Tibial nerve (tissue), 3 donors: ENCODE measurements around the gene SSBP2.
"Not testable (repeated sequence)": the region's sequence is repeated elsewhere in the genome, so short reads cannot be mapped to it uniquely, and the experiment has no call there.

Experiments used
- CTCF ChIP-seq, 5 experiments: fragments of 200-600 bp in 3 of 5; fragments of 450-650 bp in 2 of 5; sonication (generic) in 3 of 5; IDR thresholded peaks; one replicate each; pipeline ENCODE4 v1.5.1; 2016 to 2019; ENCODE audit warnings: antibody characterized with exemption in 5 of 5, mild to moderate bottlenecking in 3 of 5, moderate library complexity in 2 of 5
- POLR2A ChIP-seq, 2 donors: fragments of 450-650 bp; IDR thresholded peaks; one replicate each; pipeline ENCODE4 v1.6.1; 2017; ENCODE audit warnings: antibody characterized with exemption in 2 of 2, mild to moderate bottlenecking in 2 of 2, moderate library complexity in 2 of 2

DNA sequence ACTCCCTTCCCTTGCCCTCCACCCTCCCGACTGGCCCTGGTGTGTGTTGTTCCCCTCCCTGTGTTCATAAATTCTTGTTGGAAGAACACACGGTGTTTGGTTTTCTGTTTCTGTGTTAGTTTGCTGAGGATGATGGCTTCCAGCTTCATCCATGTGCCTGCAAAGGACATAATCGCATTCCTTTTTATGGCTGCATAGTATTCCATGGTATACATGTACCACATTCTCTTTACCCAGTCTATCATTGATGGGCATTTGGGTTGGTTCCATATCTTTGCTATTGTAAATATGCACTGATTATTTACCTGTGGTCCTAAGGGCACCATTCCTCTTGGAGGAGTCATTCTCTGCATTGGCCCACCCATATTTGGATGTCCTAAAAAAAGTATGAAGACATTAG, 277.5 kb downstream of the SSBP2 start:
- not testable (repeated sequence) for TF ChIP-seq CTCF, POLR2A (IDR thresholded peaks at IDR 0.05)
